Naive thymus-derived CD4-positive, alpha-beta T cell (primary cell): Measurements from ENCODE around the gene TRAPPC11. TPM values are rescaled to one million over a fixed set of nuclear protein-coding genes. Genes with fewer than 3 reads are reported as not detected.

Source experiments
- ATAC-seq: fragments of 150-1000 bp; cut with Tn5 transposase; 2 replicates; pipeline ENCODE4 v1.10.0; 2021; ENCODE audit warnings: mild to moderate bottlenecking, moderate library complexity
- CTCF ChIA-PET: fragments of 350-600 bp; sonication (Branson Sonifier 250); formaldehyde crosslinking; loops from one replicate; lab custom pipeline; 2021; ENCODE audit warnings: antibody characterized with exemption; lab: Charles Lee
- POLR2A ChIA-PET: fragments of 350-600 bp; sonication (Branson Sonifier 250); formaldehyde crosslinking; loops from one replicate; lab custom pipeline; 2021; ENCODE audit warnings: antibody characterized with exemption, inconsistent platforms; lab: Charles Lee
- DNase-seq, 9 donors: peaks; one replicate each; pipeline versions ENCODE4 v3.0.0 to v3.0.0-alpha.2; 2020 to 2022; ENCODE audit warnings: mixed read lengths in 1 of 9
- H3K27ac ChIP-seq: one replicate; pipeline ENCODE4 v1.7.0; 2013; ENCODE audit warnings: mild to moderate bottlenecking, low read depth, low read length, moderate library complexity
- H3K27me3 ChIP-seq, 2 donors: one replicate each; pipeline ENCODE4 v1.7.0; 2013; ENCODE audit warnings: low read length in 2 of 2, mild to moderate bottlenecking in 2 of 2, moderate library complexity in 2 of 2; ENCODE audit not compliant: control insufficient read depth in 2 of 2, insufficient read depth in 2 of 2
- H3K36me3 ChIP-seq, 3 experiments: 1 replicate in 2 of 3; 2 replicates in 1 of 3; pipeline ENCODE4 v1.7.0; 2013; ENCODE audit warnings: low read length in 3 of 3, mild to moderate bottlenecking in 3 of 3, moderate library complexity in 1 of 3; ENCODE audit not compliant: insufficient read depth in 3 of 3, control insufficient read depth in 2 of 3
- H3K4me1 ChIP-seq, 2 donors: one replicate each; pipeline ENCODE4 v1.7.0; 2013; ENCODE audit warnings: low read length in 2 of 2, mild to moderate bottlenecking in 2 of 2, moderate library complexity in 1 of 2; ENCODE audit not compliant: control insufficient read depth in 2 of 2, insufficient read depth in 2 of 2
- H3K4me3 ChIP-seq: 2 replicates; pipeline ENCODE4 v1.7.0; 2013; ENCODE audit warnings: mild to moderate bottlenecking, low read length
- H3K9me3 ChIP-seq, 3 experiments: 1 replicate in 2 of 3; 2 replicates in 1 of 3; pipeline ENCODE4 v1.7.0; 2013; ENCODE audit warnings: low read length in 3 of 3; ENCODE audit not compliant: control insufficient read depth in 2 of 3
- H3K27ac Mint-ChIP-seq, 9 donors: one replicate each; pipeline ENCODE4 v1.8.0; 2020 to 2022; ENCODE audit warnings: mixed read lengths in 9 of 9, mild to moderate bottlenecking in 8 of 9, moderate library complexity in 5 of 9, inconsistent platforms in 2 of 9
- H3K27me3 Mint-ChIP-seq, 5 donors: one replicate each; pipeline ENCODE4 v1.8.0; 2021 to 2022; ENCODE audit warnings: mixed read lengths in 5 of 5, mild to moderate bottlenecking in 1 of 5
- H3K36me3 Mint-ChIP-seq, 5 donors: one replicate each; pipeline ENCODE4 v1.8.0; 2020 to 2022; ENCODE audit warnings: mixed read lengths in 5 of 5, mild to moderate bottlenecking in 3 of 5, inconsistent platforms in 1 of 5
- H3K4me1 Mint-ChIP-seq, 7 donors: one replicate each; pipeline ENCODE4 v1.8.0; 2020 to 2022; ENCODE audit warnings: mixed read lengths in 7 of 7, mild to moderate bottlenecking in 3 of 7, inconsistent platforms in 1 of 7
- H3K4me3 Mint-ChIP-seq, 10 donors: one replicate each; pipeline ENCODE4 v1.8.0; 2020 to 2022; ENCODE audit warnings: mild to moderate bottlenecking in 10 of 10, mixed read lengths in 10 of 10, moderate library complexity in 6 of 10, inconsistent platforms in 2 of 10
- H3K9me3 Mint-ChIP-seq, 11 donors: one replicate each; pipeline ENCODE4 v1.8.0; 2020 to 2022; ENCODE audit warnings: mixed read lengths in 11 of 11, mild to moderate bottlenecking in 4 of 11, inconsistent platforms in 1 of 11, moderate library complexity in 1 of 11
- intact Hi-C, 2 donors: fragments of 100-400 bp; cut with micrococcal nuclease; formaldehyde crosslinking; loops; one replicate each; pipeline ENCODE4 v1.15.1; 2023
- polyA plus RNA-seq, 2 donors: library from polyadenylated mRNA; unstranded; fragments of 300-500 nt; fragmentation: Illumina TruSeq; gene quantifications; one replicate each; pipeline ENCODE4 v1.2.3, GENCODE V29; 2021
- total RNA-seq, 6 experiments: library from RNA in 5 of 6; stranded (reverse) in 5 of 6; gene quantifications; 1 replicate in 5 of 6; 2 replicates in 1 of 6; pipeline ENCODE4 v1.2.3 and lab custom pipeline; 2021 to 2026

The TRAPPC11 gene
- total and polyA plus RNA-seq, 7 experiments from 2014 or later: 20.1 to 48.8 (median 33.6) TPM

- no peaks in the 10 kb centered on the region for H3K36me3 Mint-ChIP-seq
- H3K27ac Mint-ChIP-seq: no peak overlapping the region
- POLR2A ChIA-PET: no interaction called here
- H3K27me3 Mint-ChIP-seq: peaks cover 0 to 5% (median 0%) of the 10 kb centered on the region in 5 donors
- no peaks in the 10 kb centered on the region for H3K9me3 Mint-ChIP-seq
- peaks cover 0 to 3% (median 0%) of the 10 kb centered on the region in 7 donors for H3K4me1 Mint-ChIP-seq
- no peaks in the 10 kb centered on the region for H3K36me3 ChIP-seq
- no peak overlapping the region for H3K4me3 Mint-ChIP-seq
- DNase-seq: no peak
- ATAC-seq: no peak
- CTCF ChIA-PET: no interaction called here
- intact Hi-C loops: no loop called here
- no peaks in the 10 kb centered on the region for H3K9me3 ChIP-seq
- H3K27me3 ChIP-seq: no peaks in the 10 kb centered on the region
- H3K4me1 ChIP-seq: no peaks in the 10 kb centered on the region
- no peak overlapping the region for H3K4me3 ChIP-seq
- no peak overlapping the region for H3K27ac ChIP-seq
Measured at GRCh38 chr4:183631577-183632198, 27.4 kb upstream of the TRAPPC11 start.

- H3K9me3 Mint-ChIP-seq: no peaks in the 10 kb centered on the region
- no peak for ATAC-seq
- CTCF ChIA-PET: no interaction called here
- no peak overlapping the region for H3K27ac Mint-ChIP-seq
- peaks cover 0 to 3% (median 0%) of the 10 kb centered on the region in 5 donors for H3K27me3 Mint-ChIP-seq
- no peak overlapping the region for H3K4me3 Mint-ChIP-seq
- POLR2A ChIA-PET: no interaction called here
- Histone ChIP-seq H3K4me3 (no peak overlapping the region), H3K4me1 (no peaks in the 10 kb centered on the region), H3K27me3 (no peaks in the 10 kb centered on the region), H3K27ac (no peak overlapping the region), H3K36me3 (no peaks in the 10 kb centered on the region), H3K9me3 (no peaks in the 10 kb centered on the region)
- H3K4me1 Mint-ChIP-seq: peaks cover 0 to 4% (median 0%) of the 10 kb centered on the region in 7 donors
- H3K36me3 Mint-ChIP-seq: no peaks in the 10 kb centered on the region
- no peak for DNase-seq
- intact Hi-C loops: no loop called here
Measured at GRCh38 chr4:183632689-183633088, 26.4 kb upstream of the TRAPPC11 start.

DNA sequence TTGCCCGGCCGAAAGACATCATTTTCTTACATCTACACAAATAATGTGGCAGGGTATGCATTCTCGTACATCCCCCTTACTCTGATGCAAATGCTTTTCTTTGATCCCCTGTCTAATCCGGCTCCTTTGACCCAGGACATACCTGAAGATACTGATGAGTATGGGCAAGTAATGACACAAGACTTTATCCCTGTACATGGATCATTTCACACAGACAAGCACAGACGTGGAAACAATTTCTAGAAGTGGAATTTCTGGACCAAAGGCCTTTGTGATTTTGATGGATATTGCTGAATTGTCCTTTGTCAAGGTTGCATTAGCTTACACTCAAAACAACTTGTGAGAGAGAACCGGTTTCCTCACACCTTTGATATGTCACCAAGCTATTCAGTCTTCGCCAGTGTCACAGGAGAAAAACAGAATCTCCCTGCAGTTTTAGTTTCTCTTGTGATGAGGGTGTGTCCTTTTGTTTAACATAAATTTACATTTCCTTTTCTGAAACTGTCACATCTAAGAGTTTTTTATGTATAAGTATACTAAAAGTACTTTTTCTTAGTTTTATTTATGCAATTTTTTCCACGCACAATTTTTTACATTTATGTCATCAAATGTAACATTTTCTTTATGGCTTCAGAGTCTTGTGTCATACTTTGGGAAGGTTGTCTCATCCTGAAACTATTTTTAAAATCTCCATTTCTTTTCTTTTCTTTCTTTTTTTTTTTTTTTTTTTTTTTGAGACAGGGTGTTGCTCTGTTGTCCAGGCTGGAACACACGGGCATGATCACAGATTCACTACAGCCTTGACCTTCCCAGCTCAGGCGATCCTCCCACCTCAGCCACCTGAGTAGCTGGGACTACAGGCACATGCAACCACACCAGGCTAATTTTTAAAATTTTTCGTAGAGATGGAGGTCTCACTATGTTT is 25.4 kb upstream of the TRAPPC11 start:
- Histone ChIP-seq H3K9me3 (no peaks in the 10 kb centered on the region), H3K36me3 (no peaks in the 10 kb centered on the region), H3K4me3 (no peak overlapping the region), H3K4me1 (no peaks in the 10 kb centered on the region), H3K27me3 (no peaks in the 10 kb centered on the region), H3K27ac (no peak overlapping the region)
- no peak for DNase-seq
- intact Hi-C loops: no loop called here
- ChIA-PET POLR2A (no interaction called here), CTCF (no interaction called here)
- no peaks in the 10 kb centered on the region for H3K9me3 Mint-ChIP-seq
- peaks cover 0 to 4% (median 0%) of the 10 kb centered on the region in 7 donors for H3K4me1 Mint-ChIP-seq
- no peaks in the 10 kb centered on the region for H3K27me3 Mint-ChIP-seq
- peaks cover 0 to 1% (median 0%) of the 10 kb centered on the region in 5 donors for H3K36me3 Mint-ChIP-seq
- peak overlapping the region in 1 of 9 donors; percentile 17 for H3K27ac Mint-ChIP-seq
- ATAC-seq: no peak
- H3K4me3 Mint-ChIP-seq: no peak overlapping the region

- Histone ChIP-seq H3K27me3 (no peaks in the 10 kb centered on the region), H3K4me3 (no peak overlapping the region), H3K36me3 (no peaks in the 10 kb centered on the region), H3K9me3 (no peaks in the 10 kb centered on the region), H3K27ac (no peak overlapping the region), H3K4me1 (no peaks in the 10 kb centered on the region)
- DNase-seq: no peak
- POLR2A ChIA-PET: no interaction called here
- Mint-ChIP-seq H3K27me3 (no peaks in the 10 kb centered on the region), H3K4me1 (peaks cover 0 to 4% (median 0%) of the 10 kb centered on the region in 7 donors), H3K4me3 (no peak overlapping the region), H3K27ac (no peak overlapping the region), H3K36me3 (peaks cover 0 to 4% (median 0%) of the 10 kb centered on the region in 5 donors), H3K9me3 (no peaks in the 10 kb centered on the region)
- intact Hi-C loops: no loop called here
- no peak for ATAC-seq
- CTCF ChIA-PET: no interaction called here
Measured at GRCh38 chr4:183635321-183635720, 23.8 kb upstream of the TRAPPC11 start.

GRCh38 chr4:183635741-183636140 is 23.4 kb upstream of the TRAPPC11 start:
- CTCF ChIA-PET: no interaction called here
- POLR2A ChIA-PET: interaction anchor here (0.6 kb wide), 1 partner anchor 42 kb away, joined by 5 read pairs; no protein-coding TSS in a partner anchor
- no peaks in the 10 kb centered on the region for H3K4me1 ChIP-seq

DNA sequence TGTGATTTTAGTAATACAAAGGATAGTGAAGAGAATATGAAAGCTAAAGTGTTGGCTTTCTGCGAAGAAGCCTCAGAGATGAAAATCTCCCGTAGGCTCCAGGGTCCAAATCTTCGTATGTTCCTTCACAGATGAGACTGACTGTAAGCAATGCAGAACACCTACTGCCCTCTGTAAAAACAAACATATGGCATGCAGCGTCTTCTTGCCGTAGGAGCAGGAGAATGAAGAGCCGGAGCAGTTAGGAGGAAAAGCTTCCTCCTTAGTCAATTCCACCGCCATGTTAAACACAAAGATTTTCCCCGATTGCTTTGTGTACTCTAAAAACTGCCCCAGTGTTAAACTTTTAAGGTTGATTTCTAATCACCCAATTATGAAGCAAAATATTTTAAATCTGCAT is 22.6 kb upstream of the TRAPPC11 start:
- CTCF ChIA-PET: no interaction called here
- Histone ChIP-seq H3K4me3 (no peak overlapping the region), H3K36me3 (no peaks in the 10 kb centered on the region), H3K4me1 (no peaks in the 10 kb centered on the region), H3K9me3 (no peaks in the 10 kb centered on the region), H3K27ac (no peak overlapping the region), H3K27me3 (no peaks in the 10 kb centered on the region)
- no peaks in the 10 kb centered on the region for H3K9me3 Mint-ChIP-seq
- H3K36me3 Mint-ChIP-seq: peaks cover 0 to 8% (median 3%) of the 10 kb centered on the region in 5 donors
- H3K27me3 Mint-ChIP-seq: no peaks in the 10 kb centered on the region
- H3K4me3 Mint-ChIP-seq: no peak overlapping the region
- DNase-seq (no peak), ATAC-seq (no peak)
- no peak overlapping the region for H3K27ac Mint-ChIP-seq
- intact Hi-C loops: no loop called here
- H3K4me1 Mint-ChIP-seq: peaks cover 0 to 4% (median 0%) of the 10 kb centered on the region in 7 donors
- POLR2A ChIA-PET: interaction anchor here (0.6 kb wide), 1 partner anchor 42 kb away, joined by 5 read pairs; no protein-coding TSS in a partner anchor

More at GRCh38 chr4:183635741-183636140, 23.4 kb upstream of the TRAPPC11 start:
- H3K27ac Mint-ChIP-seq: no peak overlapping the region
- no peaks in the 10 kb centered on the region for H3K36me3 ChIP-seq
- H3K27ac ChIP-seq: no peak overlapping the region
- H3K27me3 Mint-ChIP-seq: no peaks in the 10 kb centered on the region
- H3K9me3 ChIP-seq: no peaks in the 10 kb centered on the region
- peaks cover 0 to 4% (median 0%) of the 10 kb centered on the region in 7 donors for H3K4me1 Mint-ChIP-seq
- ATAC-seq (no peak), DNase-seq (no peak)
- no peaks in the 10 kb centered on the region for H3K27me3 ChIP-seq
- intact Hi-C loops: no loop called here
- H3K4me3 Mint-ChIP-seq: no peak overlapping the region
- no peaks in the 10 kb centered on the region for H3K9me3 Mint-ChIP-seq
- H3K4me3 ChIP-seq: no peak overlapping the region
- H3K36me3 Mint-ChIP-seq: peaks cover 0 to 4% (median 0%) of the 10 kb centered on the region in 5 donors
